Activated naive CD4-positive, alpha-beta T cell treated with Interleukin-2 at 50 U/mL for 16 hours (primary cell): ENCODE measurements around the gene ITFG2.
A peak's percentile ranks its signal among the peaks of the same experiment; 100 is the strongest.

ENCODE experiments used
- DNase-seq: peaks from one replicate; pipeline ENCODE4 v3.0.0-alpha.2; 2020

Gene ITFG2

DNA sequence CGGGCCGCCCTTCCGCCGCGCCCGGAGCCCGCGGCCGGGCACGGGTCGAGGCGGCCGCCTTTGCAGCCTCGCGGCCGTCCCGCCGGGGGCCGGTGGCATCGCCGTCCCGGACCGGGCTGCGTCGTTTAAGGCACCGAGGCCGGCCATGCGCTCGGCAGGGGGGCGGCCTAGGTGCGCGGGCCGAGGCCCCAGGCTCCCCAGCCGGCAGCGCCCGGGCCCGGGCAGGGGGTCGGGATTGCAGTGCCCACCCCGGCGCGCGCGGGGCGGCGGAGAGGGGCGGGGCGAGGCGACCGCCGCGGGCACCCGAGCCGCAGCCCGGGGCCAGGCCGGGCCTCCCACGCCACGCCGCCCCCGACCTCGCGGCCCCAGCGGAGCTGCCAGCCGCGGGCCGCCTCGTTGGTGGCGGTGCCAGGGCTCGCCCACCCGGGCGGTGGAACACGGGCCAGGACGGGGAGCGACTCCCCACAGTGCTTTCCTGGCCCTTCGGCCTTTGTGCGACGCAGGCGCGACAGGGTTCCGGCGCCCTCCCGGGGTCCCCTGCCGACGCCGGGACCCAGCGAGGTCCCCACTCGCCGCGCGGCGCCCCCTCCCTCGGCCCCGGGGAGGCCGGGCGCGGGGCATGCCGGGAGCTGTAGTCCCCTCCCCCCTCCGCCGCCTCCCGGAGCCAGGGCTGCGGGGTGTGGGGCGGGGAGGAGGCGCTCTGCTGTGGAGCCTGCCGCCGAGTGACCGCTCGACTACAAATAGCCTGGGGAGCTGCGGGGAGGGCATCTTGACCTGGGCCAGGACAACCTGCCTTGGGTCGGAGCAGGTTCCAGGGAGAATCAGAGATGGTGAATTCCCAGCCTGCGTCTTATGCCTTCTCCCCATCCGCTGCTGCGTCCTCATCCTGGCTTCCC, 16.9 kb upstream of the ITFG2 start:
- DNase-seq: peak; percentile 76

DNA sequence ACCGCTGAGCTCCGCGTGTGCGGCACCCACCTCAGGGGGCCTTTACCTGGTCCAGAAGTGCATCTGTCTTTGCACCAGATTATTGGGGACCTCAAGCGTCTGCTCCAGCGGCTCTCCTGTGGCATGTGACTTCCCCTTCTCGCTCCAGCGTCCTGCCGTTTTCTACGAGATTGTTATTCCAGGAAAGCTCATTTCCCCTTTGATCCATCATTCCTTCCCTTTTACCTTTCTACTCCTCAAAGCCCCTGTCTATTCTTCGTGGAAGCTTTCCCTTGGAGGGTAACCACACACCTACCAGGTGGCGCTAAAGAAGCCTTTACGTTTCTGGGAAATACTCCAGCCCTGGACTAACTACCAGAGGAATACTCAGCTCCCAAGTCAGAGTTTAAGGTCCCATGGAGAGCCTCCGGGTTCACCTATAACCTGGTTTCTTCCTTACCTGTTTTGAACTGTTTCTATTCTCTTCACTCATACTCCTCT, 16.2 kb upstream of the ITFG2 start:
- no peak for DNase-seq

DNA sequence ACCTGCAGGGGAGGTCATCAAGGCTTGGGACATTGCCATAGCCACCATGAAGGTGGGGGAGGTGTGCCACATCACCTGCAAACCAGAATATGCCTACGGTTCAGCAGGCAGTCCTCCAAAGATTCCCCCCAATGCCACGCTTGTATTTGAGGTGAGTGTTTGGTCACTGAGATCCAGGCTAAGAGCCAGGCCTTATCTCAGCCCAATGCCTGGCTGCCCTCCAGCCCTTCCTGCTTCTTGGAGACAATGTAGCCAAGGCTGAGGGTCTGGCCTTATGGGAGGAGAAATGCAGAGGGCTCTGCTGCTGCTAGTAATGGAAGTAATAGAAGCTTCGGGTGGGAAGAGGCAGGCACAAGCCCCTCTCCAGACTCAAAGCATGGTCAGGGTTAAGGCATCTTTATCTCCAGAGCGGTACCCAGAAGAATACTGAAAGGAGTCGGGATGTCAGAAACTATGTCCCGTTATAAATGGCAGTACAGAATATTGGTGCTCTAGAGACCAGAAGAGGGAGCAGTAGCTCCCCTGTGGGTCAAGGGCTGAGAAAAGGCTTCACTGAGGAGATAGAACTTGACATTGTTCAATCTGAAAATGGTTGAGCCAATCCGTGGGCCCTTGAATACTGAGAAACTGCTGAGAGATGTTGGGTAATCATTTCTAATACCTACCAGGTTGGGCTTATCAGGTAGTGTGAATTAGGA, 14.6 kb upstream of the ITFG2 start:
- DNase-seq: no peak

- no peak for DNase-seq
These were observed 12.4 kb upstream of the ITFG2 start for GRCh38 chr12:2800046-2800570.

GRCh38 chr12:2801044-2801783, 11.3 kb upstream of the ITFG2 start:
- no peak for DNase-seq

DNA sequence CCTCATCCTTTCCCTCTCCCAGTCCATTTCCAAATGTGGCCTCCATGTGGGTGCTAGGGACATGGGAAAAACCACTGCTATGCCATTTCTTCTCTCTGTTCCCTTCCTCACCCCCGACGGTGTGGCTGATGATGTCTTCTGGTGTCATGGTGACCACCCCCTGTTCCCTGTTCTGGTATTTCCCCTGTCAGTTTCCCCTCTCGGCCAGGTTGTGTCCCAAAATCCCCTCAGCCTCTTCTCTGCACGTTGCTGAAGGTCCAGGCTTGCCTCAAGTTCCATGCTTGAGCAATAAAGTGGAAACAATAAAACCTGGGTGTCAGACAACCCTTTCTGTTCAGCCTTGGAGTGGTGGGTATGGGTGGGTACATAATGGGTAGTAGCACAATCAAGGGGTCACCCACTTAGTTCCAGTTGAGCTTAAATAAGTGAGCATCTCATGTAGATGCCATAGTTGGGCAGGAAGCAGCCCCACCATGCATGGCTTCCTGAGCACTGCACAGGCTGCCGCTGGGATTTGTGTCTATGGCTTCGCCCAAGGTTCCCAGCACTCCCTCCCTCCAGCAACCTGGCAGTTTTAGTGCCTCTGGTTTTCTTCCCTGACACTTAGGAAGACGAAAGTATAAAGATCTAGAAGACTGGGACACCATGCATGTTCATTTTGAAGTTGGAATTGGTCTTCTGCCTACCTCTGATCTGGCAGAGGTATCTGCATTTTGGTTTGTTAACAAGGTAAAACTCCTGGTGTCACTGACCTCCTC, 8.7 kb upstream of the ITFG2 start:
- DNase-seq: no peak

DNA sequence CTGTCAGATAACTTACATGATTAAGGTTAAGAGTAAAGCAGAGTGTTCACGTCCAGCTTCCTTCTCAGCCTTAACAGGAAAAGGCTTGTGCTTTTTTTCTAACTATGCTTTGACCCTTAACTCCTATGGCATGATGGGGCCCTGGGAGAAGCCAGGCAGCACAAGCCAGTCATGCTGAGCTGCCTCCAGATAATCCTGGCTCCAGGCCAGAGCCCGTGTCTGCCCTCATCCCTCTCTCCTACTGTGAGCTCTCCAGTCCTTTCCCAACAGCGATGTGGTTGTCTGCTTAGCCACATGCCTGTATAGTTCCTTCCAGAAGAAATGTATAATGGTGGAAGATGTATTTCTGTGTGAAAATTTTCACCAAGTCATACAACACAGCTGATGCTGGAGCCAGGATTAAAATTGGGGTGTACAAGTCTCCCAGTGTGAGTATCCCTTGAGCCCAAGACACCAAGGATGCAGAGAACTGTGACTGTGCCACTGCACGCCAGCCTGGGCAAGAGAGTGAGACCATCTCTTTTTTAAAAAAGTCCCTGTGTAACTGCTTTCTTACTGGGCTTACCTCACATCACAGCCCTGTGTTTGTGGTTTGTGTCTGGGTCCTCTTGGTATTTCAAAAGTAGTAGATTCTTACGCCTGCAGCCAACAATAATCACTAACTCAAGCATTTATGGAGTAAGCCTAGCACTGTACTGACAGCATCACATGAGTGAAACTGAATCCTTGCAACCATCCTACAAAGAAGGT, 7.9 kb upstream of the ITFG2 start:
- no peak for DNase-seq

- no peak for DNase-seq
These were observed 7.3 kb upstream of the ITFG2 start for GRCh38 chr12:2805143-2805520.

GRCh38 chr12:2806700-2807099, 5.8 kb upstream of the ITFG2 start:
- DNase-seq: no peak

GRCh38 chr12:2811801-2812200, 667 bp upstream of the ITFG2 start:
- DNase-seq: no peak

DNA sequence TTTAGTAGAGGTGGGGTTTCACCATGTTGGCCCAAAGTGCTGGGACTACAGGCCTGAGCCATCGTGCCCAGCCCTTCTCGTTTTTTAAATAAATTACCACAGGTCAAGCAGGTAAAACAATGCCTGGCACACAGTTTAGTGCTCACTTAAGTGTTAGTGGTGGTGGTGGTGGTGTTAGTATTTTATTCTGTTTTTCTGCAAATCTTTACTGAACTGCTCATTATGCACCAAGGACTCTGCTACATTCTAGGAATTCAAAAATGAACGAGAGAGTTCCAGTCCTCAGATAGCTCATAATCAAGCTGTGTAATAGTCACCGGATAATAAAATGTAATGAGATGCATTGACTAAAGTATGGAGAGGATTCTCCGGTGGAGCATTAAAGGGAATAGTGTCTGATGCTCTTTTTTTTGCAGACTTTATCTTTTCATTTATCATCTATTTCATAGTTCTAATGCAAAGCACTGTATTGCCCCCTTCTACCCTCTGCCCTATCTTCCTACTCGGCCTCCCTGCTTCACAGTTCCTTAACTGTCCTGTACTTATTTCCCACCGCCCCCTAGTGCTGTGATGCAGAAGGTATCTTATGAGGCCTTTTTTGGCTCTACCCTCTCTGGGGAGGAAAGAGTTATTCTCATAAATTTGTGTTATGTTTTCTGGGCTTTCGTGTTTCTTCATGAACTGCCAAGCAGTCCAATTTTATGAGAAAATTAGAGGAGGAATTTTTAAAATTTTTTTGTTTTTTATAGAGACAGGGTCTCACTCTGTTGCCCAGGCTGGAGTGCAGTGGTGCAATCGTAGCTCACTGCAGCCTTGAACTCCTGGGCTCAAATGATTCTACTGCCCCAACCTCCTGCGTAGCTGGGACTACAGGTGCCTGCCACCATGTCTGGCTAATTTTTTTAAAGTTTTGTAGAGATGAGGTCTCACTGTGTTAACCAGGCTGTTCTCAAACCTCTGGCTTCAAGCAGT, 1.0 kb downstream of the ITFG2 start:
- peak; percentile 43 for DNase-seq

DNA sequence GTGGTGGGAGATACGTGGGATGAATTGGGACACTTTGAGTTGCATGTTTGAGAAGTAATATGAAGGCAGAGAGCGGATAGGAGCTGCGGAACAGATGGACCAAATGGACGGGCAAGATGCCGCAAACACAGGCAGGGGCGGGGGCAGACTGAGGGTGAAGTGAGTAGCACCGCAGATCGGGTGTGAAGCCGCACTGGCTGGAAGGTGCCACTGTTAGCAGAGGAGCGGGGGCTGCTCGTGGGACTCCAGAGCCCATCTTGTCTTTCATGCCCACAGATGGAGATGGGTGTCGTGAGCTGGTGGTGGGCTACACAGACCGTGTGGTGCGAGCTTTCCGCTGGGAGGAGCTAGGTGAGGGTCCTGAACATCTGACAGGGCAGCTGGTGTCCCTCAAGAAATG, 7.3 kb downstream of the ITFG2 start:
- DNase-seq: no peak

DNA sequence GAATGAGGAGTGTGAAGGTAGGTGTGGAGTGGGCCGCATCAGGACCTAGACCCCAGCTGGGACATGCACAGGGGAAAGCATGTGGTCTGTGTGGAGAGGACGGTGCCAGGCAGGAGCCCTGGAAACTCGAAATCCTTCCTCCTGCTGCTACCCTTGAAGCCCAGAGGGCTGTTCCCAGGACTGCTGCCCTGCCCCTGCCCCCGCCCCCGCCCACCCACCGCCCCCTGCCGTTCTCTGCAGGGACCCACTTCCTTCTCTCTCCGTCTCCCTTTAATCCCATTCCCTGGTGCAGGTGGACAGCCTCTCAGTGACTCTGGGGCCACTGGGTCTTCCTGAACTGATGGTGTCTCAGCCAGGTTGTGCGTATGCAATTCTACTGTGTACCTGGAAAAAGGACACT, 8.0 kb downstream of the ITFG2 start:
- no peak for DNase-seq

DNA sequence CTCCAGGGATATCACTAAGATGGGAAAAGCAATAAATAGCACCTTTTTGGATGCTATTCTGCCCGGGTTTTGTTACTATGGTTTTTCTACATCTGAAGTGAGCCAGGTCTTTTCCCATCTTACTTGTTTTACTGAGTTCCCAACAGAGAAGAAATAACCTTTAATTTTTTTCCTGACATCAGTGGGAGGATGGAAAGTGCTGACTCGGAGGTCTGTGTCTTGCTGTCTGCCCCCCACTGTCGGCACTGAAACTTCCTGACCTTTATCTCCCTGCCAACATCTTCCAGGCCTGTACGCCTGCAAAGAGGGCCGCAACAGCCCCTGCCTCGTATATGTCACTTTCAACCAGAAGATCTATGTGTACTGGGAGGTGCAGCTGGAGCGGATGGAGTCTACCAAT, 11.0 kb downstream of the ITFG2 start:
- no peak for DNase-seq

GRCh38 chr12:2824541-2824940, 12.1 kb downstream of the ITFG2 start:
- no peak for DNase-seq

DNA sequence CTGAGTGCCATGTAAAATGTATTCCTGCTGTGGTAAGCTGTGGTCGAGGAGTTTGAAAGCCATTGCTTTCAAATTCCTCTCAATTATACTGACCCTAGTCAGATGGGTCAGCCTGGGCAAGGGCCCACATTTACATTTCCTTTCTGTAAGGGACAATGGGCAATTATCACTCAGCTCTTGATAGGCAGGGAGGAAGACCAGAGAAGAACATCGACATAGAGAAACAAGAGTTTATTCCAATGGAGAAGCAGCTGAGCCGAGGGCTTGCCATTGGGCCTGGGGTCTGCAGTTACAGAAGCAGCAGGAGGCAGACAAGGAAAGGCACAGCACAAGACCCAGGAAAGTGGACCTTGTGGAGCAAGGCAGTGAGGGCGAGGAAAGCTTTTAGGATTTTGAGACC, 12.7 kb downstream of the ITFG2 start:
- no peak for DNase-seq

GRCh38 chr12:2826036-2826435, 13.6 kb downstream of the ITFG2 start:
- no peak for DNase-seq

GRCh38 chr12:2826721-2827515, 14.4 kb downstream of the ITFG2 start:
- DNase-seq: no peak

DNA sequence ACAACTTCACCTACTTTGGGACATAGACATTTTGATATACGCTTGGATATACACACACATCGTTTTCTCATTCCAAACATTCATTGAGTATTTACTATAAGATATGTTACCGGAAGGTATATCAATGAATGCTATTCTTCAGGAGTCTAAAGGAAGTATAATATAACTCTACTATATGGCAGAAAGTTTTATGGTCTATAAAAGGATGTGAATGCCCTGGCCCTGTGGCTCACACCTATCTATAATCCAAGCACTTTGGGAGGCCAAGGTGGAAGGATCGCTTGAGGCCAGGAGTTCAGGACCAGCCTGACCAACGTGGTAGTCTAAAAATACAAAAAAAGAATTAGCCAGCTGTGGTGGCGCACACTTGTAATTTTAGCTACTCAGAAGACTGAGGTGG, 16.8 kb downstream of the ITFG2 start:
- no peak for DNase-seq
